Keratinocyte (primary cell): ENCODE results near the gene SFMBT2.

Experiments used
- CTCF ChIP-seq, 3 experiments: IDR thresholded peaks in 1 of 3; conservative IDR thresholded peaks in 1 of 3; optimal IDR thresholded peaks in 1 of 3; 2 replicates in 2 of 3; 3 replicates in 1 of 3; pipeline versions ENCODE3 to v1.5.1; 2011; ENCODE audit warnings: low read length in 3 of 3, mild to moderate bottlenecking in 3 of 3, moderate library complexity in 2 of 3, control low read depth in 1 of 3, inconsistent platforms in 1 of 3; ENCODE audit not compliant: insufficient read depth in 2 of 3; ENCODE audit errors: extremely low read depth in 1 of 3
- EZH2 ChIP-seq: IDR thresholded peaks from one replicate; pipeline ENCODE4 v1.6.1; 2012; ENCODE audit warnings: inconsistent platforms, mild to moderate bottlenecking, low read length, moderate library complexity

GRCh38 chr10:7306147-7306546 is 104.7 kb downstream of the SFMBT2 start:
- TF ChIP-seq CTCF (optimal IDR thresholded peaks at IDR 0.05 in 1 of 3, IDR thresholded peaks at IDR 0.05 in 1 of 3, conservative IDR thresholded peaks at IDR 0.05 in 1 of 3; ENCODE audit: extremely low read depth in 1 of 3, insufficient read depth in 2 of 3, low read length in 3 of 3) (no peak), EZH2 (no peak)
